OCI-LY3 (cell line): ENCODE data around the gene ZNF280A.

Experiments
- H2AFZ ChIP-seq: fragments of 200-600, 300-600 bp; shearing (Covaris generic); 2 replicates; pipeline ENCODE4 v1.6.0; 2014; ENCODE audit warnings: antibody characterized with exemption, low read depth, low read length
- H3K27ac ChIP-seq: fragments of 200-600, 300-600 bp; sonication (generic); 2 replicates; pipeline ENCODE4 v1.5.1; 2014; ENCODE audit warnings: mild to moderate bottlenecking, low read length, moderate library complexity, mixed read lengths
- H3K27me3 ChIP-seq: fragments of 200-600, 300-600 bp; sonication (generic); 2 replicates; pipeline ENCODE4 v1.6.1; 2014; ENCODE audit warnings: low read depth, low read length, mixed read lengths
- H3K36me3 ChIP-seq: fragments of 200-600, 300-600 bp; sonication (generic); replicated peaks from 2 replicates; pipeline ENCODE3; 2014; ENCODE audit warnings: low read depth, low read length, mixed read lengths
- H3K4me1 ChIP-seq: fragments of 300-600, 200-600 bp; sonication (generic); 2 replicates; pipeline ENCODE4 v1.6.1; 2014; ENCODE audit warnings: low read length, mixed read lengths
- H3K4me2 ChIP-seq: fragments of 200-600, 300-600 bp; sonication (generic); 2 replicates; pipeline ENCODE4 v1.6.1; 2014; ENCODE audit warnings: low read length, mixed read lengths
- H3K4me3 ChIP-seq: fragments of 300-600, 200-600 bp; sonication (generic); 2 replicates; pipeline ENCODE4 v1.5.1; 2014; ENCODE audit warnings: antibody characterized with exemption, mild to moderate bottlenecking, low read length, moderate library complexity
- H3K79me2 ChIP-seq: fragments of 300-600, 200-600 bp; shearing (Covaris generic); 2 replicates; pipeline ENCODE4 v1.6.1; 2014; ENCODE audit warnings: mild to moderate bottlenecking, low read length, mixed read lengths
- H3K9ac ChIP-seq: fragments of 300-600, 200-600 bp; shearing (Covaris generic); 2 replicates; pipeline ENCODE4 v1.6.0; 2014; ENCODE audit warnings: mild to moderate bottlenecking, low read length, moderate library complexity
- H3K9me3 ChIP-seq: fragments of 200-600, 300-600 bp; shearing (Covaris generic); 2 replicates; pipeline ENCODE4 v1.6.1; 2014; ENCODE audit warnings: low read length, mixed read lengths; ENCODE audit not compliant: insufficient read depth
- H4K20me1 ChIP-seq: fragments of 200-600, 300-600 bp; sonication (generic); 2 replicates; pipeline ENCODE4 v1.6.1; 2016; ENCODE audit warnings: low read length, mixed read lengths; ENCODE audit not compliant: insufficient read depth
- CTCF ChIP-seq: fragments of 200-600, 300-600 bp; sonication (generic); IDR thresholded peaks from 2 replicates; pipeline ENCODE4 v1.5.1; 2014; ENCODE audit warnings: antibody characterized with exemption, low read length, low read depth
- EZH2phosphoT487 ChIP-seq: fragments of 200-600 bp; shearing (Covaris generic); IDR thresholded peaks from 2 replicates; pipeline ENCODE4 v1.6.1; 2018; ENCODE audit warnings: antibody characterized with exemption, mixed run types, low read depth

Gene ZNF280A

GRCh38 chr22:22523494-22523893, 3.4 kb upstream of the ZNF280A start:
- Histone ChIP-seq H3K4me2 (no peak overlapping the region), H2AFZ (no peak overlapping the region), H3K27me3 (no peaks in the 10 kb centered on the region), H3K9me3 (no peaks in the 10 kb centered on the region), H3K36me3 (no peaks in the 10 kb centered on the region), H3K79me2 (no peaks in the 10 kb centered on the region), H3K9ac (no peak overlapping the region), H3K27ac (no peak overlapping the region), H3K4me1 (peaks cover 21% of the 10 kb centered on the region), H3K4me3 (no peak overlapping the region), H4K20me1 (no peaks in the 10 kb centered on the region)
- TF ChIP-seq CTCF (no peak), EZH2phosphoT487 (no peak)

GRCh38 chr22:22521631-22522030, 1.6 kb upstream of the ZNF280A start:
- H3K4me1 ChIP-seq = peaks cover 17% of the 10 kb centered on the region
- H3K4me3 ChIP-seq = no peak overlapping the region
- H2AFZ ChIP-seq = no peak overlapping the region
- H3K36me3 ChIP-seq = no peaks in the 10 kb centered on the region
- H4K20me1 ChIP-seq = no peaks in the 10 kb centered on the region
- H3K4me2 ChIP-seq = no peak overlapping the region
- no peak overlapping the region for H3K27ac ChIP-seq
- no peaks in the 10 kb centered on the region for H3K79me2 ChIP-seq
- H3K9me3 ChIP-seq = no peaks in the 10 kb centered on the region
- TF ChIP-seq EZH2phosphoT487 (no peak), CTCF (no peak)
- no peaks in the 10 kb centered on the region for H3K27me3 ChIP-seq
- H3K9ac ChIP-seq = no peak overlapping the region

GRCh38 chr22:22520667-22521602, 865 bp upstream of the ZNF280A start:
- Histone ChIP-seq H3K79me2 (no peaks in the 10 kb centered on the region), H4K20me1 (no peaks in the 10 kb centered on the region), H2AFZ (no peak overlapping the region), H3K36me3 (no peaks in the 10 kb centered on the region), H3K4me3 (no peak overlapping the region), H3K9me3 (no peaks in the 10 kb centered on the region), H3K27me3 (no peaks in the 10 kb centered on the region), H3K9ac (no peak overlapping the region), H3K4me2 (no peak overlapping the region), H3K27ac (no peak overlapping the region), H3K4me1 (peaks cover 17% of the 10 kb centered on the region)
- TF ChIP-seq CTCF (no peak), EZH2phosphoT487 (no peak)

GRCh38 chr22:22519591-22519990, 479 bp downstream of the ZNF280A start:
- Histone ChIP-seq H4K20me1 (no peaks in the 10 kb centered on the region), H2AFZ (no peak overlapping the region), H3K4me3 (no peak overlapping the region), H3K9ac (no peak overlapping the region), H3K27ac (no peak overlapping the region), H3K27me3 (no peaks in the 10 kb centered on the region), H3K79me2 (no peaks in the 10 kb centered on the region), H3K36me3 (no peaks in the 10 kb centered on the region), H3K4me2 (no peak overlapping the region), H3K4me1 (peaks cover 17% of the 10 kb centered on the region), H3K9me3 (no peaks in the 10 kb centered on the region)
- TF ChIP-seq EZH2phosphoT487 = no peak
- TF ChIP-seq CTCF = no peak
